BLaER1 treated with 17β-estradiol and CSF1 and Interleukin-3, amounts not matched to agents 10 nM and 100 nM (cell line): Measurements from ENCODE around the gene HUWE1.
A peak's percentile ranks its signal among the peaks of the same experiment; 100 is the strongest.

Experiments
- H3K27ac ChIP-seq, 11 experiments: shearing (Covaris generic); formaldehyde crosslinking; 2 replicates each; pipeline ENCODE4 v1.8.1; 2022
- H3K27me3 ChIP-seq, 11 experiments: shearing (Covaris generic); formaldehyde crosslinking; 2 replicates each; pipeline ENCODE4 v1.8.1; 2022
- H3K36me3 ChIP-seq, 11 experiments: shearing (Covaris generic); formaldehyde crosslinking; 2 replicates each; pipeline ENCODE4 v1.8.1; 2022
- H3K4me1 ChIP-seq, 10 experiments: shearing (Covaris generic); formaldehyde crosslinking; 2 replicates each; pipeline ENCODE4 v1.8.1; 2022
- H3K4me2 ChIP-seq, 11 experiments: shearing (Covaris generic); formaldehyde crosslinking; 2 replicates each; pipeline ENCODE4 v1.8.1; 2022
- H3K4me3 ChIP-seq, 10 experiments: shearing (Covaris generic); formaldehyde crosslinking; 2 replicates each; pipeline ENCODE4 v1.8.1; 2022
- H3K9ac ChIP-seq, 11 experiments: shearing (Covaris generic); formaldehyde crosslinking; 2 replicates each; pipeline ENCODE4 v1.8.1; 2022
- H3K9me3 ChIP-seq, 11 experiments: shearing (Covaris generic); formaldehyde crosslinking; replicated peaks in 1 of 11; 2 replicates each; pipeline ENCODE4 v1.8.1; 2022
- H4K20me1 ChIP-seq, 11 experiments: shearing (Covaris generic); formaldehyde crosslinking; 2 replicates each; pipeline ENCODE4 v1.8.1; 2022
- Cebpa-rat ChIP-seq, 11 experiments: shearing (Covaris generic); IDR thresholded peaks; 2 replicates each; pipeline ENCODE4 v1.8.1; 2022

HUWE1 gene

GRCh38 chrX:53594354-53594753, 92.2 kb downstream of the HUWE1 start:
- peaks cover 60 to 94% (median 76%) of the 10 kb centered on the region in 11 experiments for H3K36me3 ChIP-seq
- H3K27me3 ChIP-seq: peaks cover 72 to 96% (median 91%) of the 10 kb centered on the region in 11 experiments

DNA sequence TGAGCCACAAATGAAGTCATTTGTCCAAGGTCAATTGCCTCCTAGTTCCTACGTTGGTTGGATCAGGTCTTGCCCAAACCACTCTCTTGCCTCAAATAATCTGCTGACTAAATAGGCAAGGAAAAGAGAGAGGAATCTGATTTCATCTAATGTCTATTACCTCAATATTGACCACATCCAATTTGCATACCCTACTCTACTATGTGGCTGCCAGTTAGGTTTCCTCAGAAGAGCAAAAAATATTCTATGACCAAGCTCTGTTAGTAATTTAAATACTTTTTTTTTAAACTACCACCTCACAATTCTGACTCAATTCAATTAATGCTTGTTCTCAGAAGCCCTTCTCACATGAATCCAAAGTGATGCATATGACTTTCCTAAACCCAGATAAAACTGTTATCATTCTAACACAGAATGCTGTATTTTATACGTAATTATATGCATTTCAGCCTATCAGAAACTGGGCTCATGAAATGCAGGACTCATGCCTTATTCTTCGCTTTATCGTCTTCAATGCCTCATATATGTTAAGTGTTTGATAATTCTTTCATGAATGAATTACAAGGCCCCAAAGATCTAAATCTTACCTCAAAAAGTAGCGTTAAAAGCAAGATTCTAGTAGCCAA, 98.6 kb downstream of the HUWE1 start:
- Histone ChIP-seq H3K36me3 (peaks cover 92 to 100% (median 98%) of the 10 kb centered on the region in 11 experiments), H3K27me3 (peaks cover 95 to 100% (median 100%) of the 10 kb centered on the region in 11 experiments), H3K27ac (no peak overlapping the region), H3K4me3 (no peak overlapping the region), H3K4me1 (no peaks in the 10 kb centered on the region), H3K9me3 (0 out of 22 replicates have a peak, but pooled peaks cover 0 to 6% (median 0%) of the 10 kb centered on the region in 11 experiments), H3K9ac (no peak overlapping the region), H3K4me2 (no peak overlapping the region), H4K20me1 (peaks cover 0 to 36% (median 19%) of the 10 kb centered on the region in 11 experiments; a peak in 13 of 22 replicates)
- no peak for TF ChIP-seq Cebpa-rat (IDR thresholded peaks at IDR 0.05)

More at GRCh38 chrX:53594354-53594753, 92.2 kb downstream of the HUWE1 start:
- H3K4me1 ChIP-seq: peaks cover 0 to 24% (median 9%) of the 10 kb centered on the region in 10 experiments; a peak in 11 of 20 replicates
- H3K27ac ChIP-seq: 0 out of 22 replicates have a peak overlapping the region, but pooled peaks of 1 of the 11 experiments have one; percentile 6
- peak overlapping the region in 5 of 11 experiments; percentile 32 to 63 (median 53); a peak in 7 of 22 replicates for H3K4me2 ChIP-seq
- peaks cover 11 to 64% (median 31%) of the 10 kb centered on the region in 11 experiments; a peak in 17 of 22 replicates for H4K20me1 ChIP-seq
- H3K4me3 ChIP-seq: no peak overlapping the region
- no peak overlapping the region for H3K9ac ChIP-seq
- no peak for TF ChIP-seq Cebpa-rat (IDR thresholded peaks at IDR 0.05)
- H3K9me3 ChIP-seq: no peaks in the 10 kb centered on the region

GRCh38 chrX:53584891-53585290, 101.6 kb downstream of the HUWE1 start:
- peaks cover 92 to 100% (median 98%) of the 10 kb centered on the region in 11 experiments for H3K36me3 ChIP-seq
- no peak overlapping the region for H3K27ac ChIP-seq
- H3K9ac ChIP-seq: no peak overlapping the region
- no peak for TF ChIP-seq Cebpa-rat (IDR thresholded peaks at IDR 0.05)
- H4K20me1 ChIP-seq: peaks cover 0 to 28% (median 11%) of the 10 kb centered on the region in 11 experiments; a peak in 13 of 22 replicates
- peaks cover 0 to 22% (median 11%) of the 10 kb centered on the region in 11 experiments; a peak in 12 of 22 replicates for H3K9me3 ChIP-seq
- H3K4me3 ChIP-seq: no peak overlapping the region
- peaks cover 94 to 99% (median 95%) of the 10 kb centered on the region in 11 experiments for H3K27me3 ChIP-seq
- no peaks in the 10 kb centered on the region for H3K4me1 ChIP-seq
- no peak overlapping the region for H3K4me2 ChIP-seq

DNA sequence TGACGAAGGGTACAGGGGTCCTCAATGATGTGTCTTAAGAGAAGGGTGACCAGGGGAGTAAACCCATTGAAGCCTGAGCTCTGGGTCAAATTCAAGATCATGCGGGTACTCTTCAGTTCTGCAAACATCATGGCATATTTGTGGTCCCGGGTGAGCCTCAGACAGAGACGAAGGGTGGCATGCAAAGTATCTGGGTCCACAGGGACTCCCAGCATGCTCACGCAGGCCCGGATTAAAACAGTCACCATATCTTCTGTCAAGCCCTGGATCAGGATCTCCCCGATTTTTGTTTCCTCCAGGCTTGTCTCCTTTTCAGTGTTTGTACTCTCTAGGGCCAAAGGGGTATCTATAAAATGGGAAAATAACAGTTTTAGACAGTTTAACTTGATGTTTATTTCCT, 102.9 kb downstream of the HUWE1 start:
- Histone ChIP-seq H3K9ac (no peak overlapping the region), H3K36me3 (peaks cover 81 to 88% (median 87%) of the 10 kb centered on the region in 11 experiments), H3K27me3 (peaks cover 81 to 86% (median 82%) of the 10 kb centered on the region in 11 experiments), H4K20me1 (peaks cover 0 to 21% (median 11%) of the 10 kb centered on the region in 11 experiments; a peak in 9 of 22 replicates), H3K9me3 (peaks cover 0 to 22% (median 11%) of the 10 kb centered on the region in 11 experiments; a peak in 12 of 22 replicates), H3K4me1 (no peaks in the 10 kb centered on the region), H3K4me2 (no peak overlapping the region), H3K27ac (no peak overlapping the region), H3K4me3 (no peak overlapping the region)
- TF ChIP-seq Cebpa-rat (IDR thresholded peaks at IDR 0.05): no peak

- peaks cover 71 to 75% (median 74%) of the 10 kb centered on the region in 11 experiments for H3K36me3 ChIP-seq
- H3K4me2 ChIP-seq: no peak overlapping the region
- no peak overlapping the region for H3K4me3 ChIP-seq
- H3K4me1 ChIP-seq: no peaks in the 10 kb centered on the region
- H3K27ac ChIP-seq: no peak overlapping the region
- H3K9ac ChIP-seq: no peak overlapping the region
- H3K9me3 ChIP-seq: peaks cover 6 to 26% (median 14%) of the 10 kb centered on the region in 11 experiments; a peak in 13 of 22 replicates
- TF ChIP-seq Cebpa-rat (IDR thresholded peaks at IDR 0.05): no peak
- peaks cover 0 to 16% (median 7%) of the 10 kb centered on the region in 11 experiments; a peak in 9 of 22 replicates for H4K20me1 ChIP-seq
- H3K27me3 ChIP-seq: peaks cover 58 to 71% (median 64%) of the 10 kb centered on the region in 11 experiments
These were observed 105.6 kb downstream of the HUWE1 start for GRCh38 chrX:53580742-53581504.

DNA sequence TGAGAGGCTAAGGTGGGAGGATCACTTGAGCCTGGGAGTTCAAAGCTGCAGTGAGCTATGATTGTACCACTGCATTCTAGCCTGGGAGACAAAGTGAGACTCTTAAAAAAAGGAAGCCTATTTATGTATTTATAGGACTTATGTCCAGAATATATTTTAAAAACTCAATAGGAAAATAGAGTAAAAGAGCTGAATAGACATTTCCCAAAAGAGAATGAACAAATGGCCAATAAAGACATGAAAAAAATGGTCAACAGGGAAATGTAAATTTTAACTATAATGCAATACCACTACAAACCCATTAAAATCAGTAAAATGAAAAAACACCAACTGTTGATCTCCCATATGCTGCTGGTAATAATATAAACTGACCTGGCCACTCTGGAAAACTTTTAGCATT, 115.0 kb downstream of the HUWE1 start:
- H3K9me3 ChIP-seq: peaks cover 0 to 2% (median 0%) of the 10 kb centered on the region in 11 experiments; a peak in 1 of 22 replicates
- H3K27me3 ChIP-seq: peaks cover 90 to 100% (median 98%) of the 10 kb centered on the region in 11 experiments
- no peak for TF ChIP-seq Cebpa-rat (IDR thresholded peaks at IDR 0.05)
- H3K4me2 ChIP-seq: no peak overlapping the region
- no peak overlapping the region for H3K9ac ChIP-seq
- no peaks in the 10 kb centered on the region for H3K4me1 ChIP-seq
- peaks cover 76 to 100% (median 98%) of the 10 kb centered on the region in 11 experiments for H3K36me3 ChIP-seq
- H4K20me1 ChIP-seq: peaks cover 4 to 62% (median 22%) of the 10 kb centered on the region in 11 experiments; a peak in 19 of 22 replicates
- no peak overlapping the region for H3K27ac ChIP-seq
- no peak overlapping the region for H3K4me3 ChIP-seq

DNA sequence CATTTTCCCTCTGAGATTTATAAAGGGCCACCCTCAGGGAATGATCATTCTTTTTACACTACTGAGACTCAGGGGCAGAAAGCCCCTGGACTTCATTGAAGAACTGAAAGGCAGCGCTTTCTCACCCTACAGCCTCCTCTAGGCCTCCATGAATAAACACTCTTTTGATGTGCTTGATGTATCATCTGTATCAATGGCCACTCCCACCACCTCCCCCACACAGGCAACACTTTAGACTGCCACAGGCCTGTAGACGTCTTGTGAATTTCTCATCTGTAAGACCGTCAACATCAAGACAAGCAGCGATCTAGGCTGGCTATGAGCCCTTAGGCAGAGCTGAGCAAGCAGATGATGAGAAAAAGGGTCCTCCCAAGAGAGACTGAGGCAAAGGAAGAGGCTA, 123.2 kb downstream of the HUWE1 start:
- H3K27me3 ChIP-seq: peaks cover 91 to 100% (median 98%) of the 10 kb centered on the region in 11 experiments
- H4K20me1 ChIP-seq: peaks cover 4 to 79% (median 30%) of the 10 kb centered on the region in 11 experiments; a peak in 17 of 22 replicates
- H3K9me3 ChIP-seq: no peaks in the 10 kb centered on the region; a peak in 1 of 22 replicates
- no peak for TF ChIP-seq Cebpa-rat (IDR thresholded peaks at IDR 0.05)
- no peak overlapping the region for H3K9ac ChIP-seq
- no peak overlapping the region for H3K27ac ChIP-seq
- H3K4me1 ChIP-seq: no peaks in the 10 kb centered on the region
- no peak overlapping the region for H3K4me3 ChIP-seq
- peaks cover 72 to 100% (median 97%) of the 10 kb centered on the region in 11 experiments for H3K36me3 ChIP-seq
- H3K4me2 ChIP-seq: no peak overlapping the region

GRCh38 chrX:53561912-53562311, 124.6 kb downstream of the HUWE1 start:
- Histone ChIP-seq H3K9ac (no peak overlapping the region), H3K4me2 (no peak overlapping the region), H4K20me1 (peaks cover 0 to 81% (median 26%) of the 10 kb centered on the region in 11 experiments; a peak in 16 of 22 replicates), H3K27me3 (peaks cover 93 to 100% (median 99%) of the 10 kb centered on the region in 11 experiments), H3K36me3 (peaks cover 84 to 100% (median 98%) of the 10 kb centered on the region in 11 experiments), H3K4me1 (no peaks in the 10 kb centered on the region), H3K9me3 (no peaks in the 10 kb centered on the region; a peak in 1 of 22 replicates), H3K4me3 (no peak overlapping the region), H3K27ac (no peak overlapping the region)
- TF ChIP-seq Cebpa-rat (IDR thresholded peaks at IDR 0.05): no peak
